ENCODE results near the gene SERF2.
"Not testable (repeated sequence)": the region's sequence is repeated elsewhere in the genome, so short reads cannot be mapped to it uniquely, and the experiment has no call there.

Gene SERF2

DNA sequence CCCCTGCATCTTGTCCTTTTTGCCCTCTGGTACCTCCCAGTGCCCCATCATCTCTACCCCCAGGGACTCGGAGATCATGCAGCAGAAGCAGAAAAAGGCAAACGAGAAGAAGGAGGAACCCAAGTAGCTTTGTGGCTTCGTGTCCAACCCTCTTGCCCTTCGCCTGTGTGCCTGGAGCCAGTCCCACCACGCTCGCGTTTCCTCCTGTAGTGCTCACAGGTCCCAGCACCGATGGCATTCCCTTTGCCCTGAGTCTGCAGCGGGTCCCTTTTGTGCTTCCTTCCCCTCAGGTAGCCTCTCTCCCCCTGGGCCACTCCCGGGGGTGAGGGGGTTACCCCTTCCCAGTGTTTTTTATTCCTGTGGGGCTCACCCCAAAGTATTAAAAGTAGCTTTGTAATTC lies 1.5 kb downstream of the SERF2 start:
- no peak for DNase-seq (ENCODE audit: low spot score)

GRCh38 chr15:43794269-43795037 lies 2.3 kb downstream of the SERF2 start:
- peak; percentile 47 for DNase-seq (ENCODE audit: low spot score)

DNA sequence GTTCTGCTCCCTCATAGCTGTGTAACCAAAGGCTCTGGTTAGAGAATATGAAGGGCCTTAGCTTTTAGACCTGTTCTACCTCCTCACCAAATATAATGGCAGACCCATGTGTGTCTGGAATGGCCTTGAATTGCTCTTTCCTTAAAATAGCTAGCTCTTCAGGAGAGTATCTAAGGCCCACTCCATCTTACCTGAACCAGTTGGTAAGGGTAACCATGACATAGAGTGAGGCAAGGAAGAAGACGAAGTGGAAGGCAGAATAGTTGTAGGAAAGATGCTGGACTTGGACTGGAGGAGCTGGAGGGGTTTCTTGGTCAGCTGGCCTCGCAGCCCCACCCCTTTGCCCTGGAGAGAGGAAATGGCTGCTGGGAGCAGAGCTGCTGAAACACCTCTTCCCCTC lies 3.1 kb downstream of the SERF2 start:
- no peak for DNase-seq (ENCODE audit: low spot score)

DNA sequence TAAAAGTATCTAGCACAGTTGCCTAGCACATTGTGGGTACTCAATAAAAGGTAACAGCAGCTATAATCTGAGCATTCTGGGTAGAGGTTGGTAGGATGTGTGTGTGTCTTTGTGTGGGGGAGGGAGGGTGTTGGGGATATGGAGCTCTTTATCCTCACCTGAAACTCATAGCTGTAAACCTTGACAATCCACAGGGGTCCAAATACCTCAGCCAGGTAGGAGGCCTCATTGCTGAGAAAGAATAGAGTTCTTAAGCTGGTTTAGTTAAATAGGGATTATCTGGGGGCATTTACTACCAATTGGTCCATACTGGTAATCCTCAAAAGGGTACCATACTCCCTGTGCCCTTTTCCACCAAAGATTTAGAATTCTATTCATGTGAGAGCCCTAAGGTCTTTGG lies 3.9 kb downstream of the SERF2 start:
- DNase-seq (ENCODE audit: low spot score): no peak

DNA sequence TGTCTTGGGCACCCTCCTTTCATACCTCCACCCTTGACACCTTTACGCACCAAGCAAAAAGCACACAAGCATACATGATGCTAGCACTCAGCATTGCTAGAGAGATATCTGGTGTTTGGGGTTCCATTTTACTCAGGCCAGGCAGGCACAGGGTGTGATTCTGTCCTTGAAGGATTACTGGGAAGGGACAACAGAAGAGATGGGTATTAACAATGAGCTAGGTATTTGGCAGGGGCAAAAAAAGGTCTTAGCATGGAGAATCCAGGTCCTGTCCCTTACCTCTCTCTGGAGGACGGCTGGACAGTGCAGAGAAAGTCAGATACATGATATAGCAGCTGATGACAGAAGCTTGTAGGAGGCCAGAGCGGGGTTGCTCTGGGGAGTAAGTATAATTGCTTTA lies 4.4 kb downstream of the SERF2 start:
- no peak for DNase-seq (ENCODE audit: low spot score)

- DNase-seq (ENCODE audit: low spot score): no peak
Measured at GRCh38 chr15:43799209-43799944, 7.3 kb downstream of the SERF2 start.

GRCh38 chr15:43799945-43800285 lies 7.8 kb downstream of the SERF2 start, which contains the start of gene SERINC4:
Gene SERINC4 (minus strand): TSS chr15:43800220. CDS start chr15:43799986, 234 bp downstream.
- no peak for DNase-seq (ENCODE audit: low spot score)

DNA sequence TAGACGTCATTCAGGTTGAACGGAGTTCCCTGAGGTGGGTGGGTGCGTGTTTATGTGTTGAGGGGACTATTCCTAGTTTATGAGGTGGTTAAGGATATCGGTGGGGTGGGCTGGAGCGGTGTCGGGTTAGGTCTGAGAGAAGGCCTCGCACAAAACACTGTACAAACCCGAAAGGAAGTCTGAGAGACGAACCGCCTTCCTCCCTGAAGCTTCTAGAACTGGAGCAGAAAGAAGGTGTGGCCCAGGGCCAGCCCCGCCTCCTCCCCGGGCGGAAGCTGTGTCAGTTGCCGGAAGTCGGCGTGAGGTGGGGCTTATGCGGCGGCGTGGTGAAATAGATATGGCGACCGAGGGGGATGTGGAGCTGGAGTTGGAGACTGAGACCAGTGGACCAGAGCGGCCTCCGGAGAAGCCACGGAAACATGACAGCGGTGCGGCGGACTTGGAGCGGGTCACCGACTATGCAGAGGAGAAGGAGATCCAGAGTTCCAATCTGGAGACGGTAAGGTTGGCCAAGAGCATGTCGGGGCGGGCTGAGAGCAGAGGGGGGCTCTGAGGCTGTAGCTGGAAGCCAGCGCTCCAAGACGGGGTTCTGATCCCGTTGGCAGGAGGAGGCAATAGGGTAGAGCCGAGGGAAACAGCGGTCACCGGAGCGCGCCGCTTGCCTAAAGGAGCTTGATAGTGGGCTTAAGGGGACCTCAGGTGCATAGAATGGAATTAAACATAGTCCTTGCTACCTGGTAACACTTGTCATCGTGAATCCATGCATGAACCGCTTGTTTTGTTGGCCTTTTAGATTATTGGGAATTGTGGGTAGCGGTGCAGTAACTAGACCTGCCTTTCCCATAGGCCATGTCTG lies 8.4 kb downstream of the SERF2 start, which contains the start of gene HYPK:
TSS of gene HYPK (plus strand) at position 314 of the 856 bp plus-strand sequence. CDS start at position 338, 24 bp downstream.
- peak; percentile 83 for DNase-seq (ENCODE audit: low spot score)

GRCh38 chr15:43802676-43803075 lies 10.6 kb downstream of the SERF2 start:
- not testable (repeated sequence) for DNase-seq (ENCODE audit: low spot score)

GRCh38 chr15:43808435-43808950 lies 16.4 kb downstream of the SERF2 start:
- DNase-seq (ENCODE audit: low spot score): no peak

GRCh38 chr15:43808960-43809678 lies 17.0 kb downstream of the SERF2 start:
- no peak for DNase-seq (ENCODE audit: low spot score)

DNA sequence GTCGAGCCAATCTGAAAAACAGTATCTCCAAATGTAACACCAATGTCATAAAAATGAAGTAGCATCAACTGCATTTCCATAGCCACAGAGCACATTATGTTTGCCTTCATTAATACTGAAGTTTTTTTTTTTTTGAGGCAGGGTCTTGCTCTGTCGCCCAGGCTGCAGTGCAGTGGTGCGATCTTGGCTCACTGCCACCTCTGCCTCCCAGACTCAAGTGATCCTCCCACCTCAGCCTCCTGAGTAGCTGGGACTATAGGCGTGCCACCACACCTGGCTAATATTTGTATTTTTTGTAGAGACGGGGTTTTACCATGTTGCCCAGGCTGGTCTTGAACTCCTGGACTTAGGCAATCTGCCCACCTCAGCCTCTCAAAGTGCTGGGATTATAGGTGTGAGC lies 22.9 kb downstream of the SERF2 start:
- DNase-seq (ENCODE audit: low spot score): not testable (repeated sequence)

GRCh38 chr15:43821505-43821904 lies 29.4 kb downstream of the SERF2 start:
- no peak for DNase-seq (ENCODE audit: low spot score)

DNA sequence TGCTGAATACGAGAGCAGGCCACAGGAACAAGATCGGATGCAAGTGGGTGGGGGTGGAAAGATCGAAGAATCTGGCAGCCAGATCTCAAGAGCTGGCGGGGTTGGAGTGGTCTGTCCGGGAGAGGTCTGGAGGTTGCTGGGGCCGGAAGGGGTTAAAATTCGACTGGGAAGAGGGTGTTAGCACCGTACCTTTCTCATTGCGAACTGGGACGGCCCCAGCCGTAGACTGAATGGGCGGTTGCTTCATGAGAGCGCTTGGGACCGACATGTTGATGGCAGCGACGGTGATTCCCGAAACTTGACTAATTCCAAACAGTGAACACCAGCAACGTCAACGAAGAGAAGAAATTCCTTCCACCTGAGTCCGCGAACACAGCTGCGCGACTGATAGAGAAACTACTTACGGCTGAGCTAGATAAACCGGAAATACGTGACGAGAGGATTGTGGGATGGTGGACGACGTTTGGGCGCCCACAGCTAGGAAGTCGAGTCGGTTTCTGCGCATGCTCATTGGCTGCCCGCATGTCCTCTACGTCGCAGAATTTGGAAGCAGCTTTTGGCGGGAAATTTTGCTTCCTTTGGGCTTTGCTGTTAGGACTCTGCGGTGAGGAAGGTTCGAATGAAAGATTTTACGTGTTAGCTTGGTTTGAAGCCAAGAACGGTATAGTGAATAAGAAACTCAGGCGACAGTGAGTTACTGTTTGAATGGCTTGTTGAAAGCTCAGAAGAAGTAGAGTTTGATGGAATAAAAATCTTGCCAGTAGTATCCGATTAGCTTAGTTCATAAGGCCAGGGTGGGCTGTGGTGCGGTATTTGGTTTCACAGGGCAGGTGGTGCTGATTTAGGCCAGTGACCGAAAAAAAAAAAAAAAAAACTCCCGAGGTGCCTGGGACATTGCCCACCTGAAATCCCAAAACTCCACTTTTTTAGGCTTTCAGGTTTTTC lies 32.5 kb downstream of the SERF2 start, which contains the start of gene MFAP1:
TSS of gene MFAP1 (minus strand) at position 389 of the 945 bp plus-strand sequence. CDS start at position 268, 121 bp downstream.
- peak; percentile 97 for DNase-seq (ENCODE audit: low spot score)

GRCh38 chr15:43825305-43825704 lies 33.2 kb downstream of the SERF2 start:
- not testable (repeated sequence) for DNase-seq (ENCODE audit: low spot score)

DNA sequence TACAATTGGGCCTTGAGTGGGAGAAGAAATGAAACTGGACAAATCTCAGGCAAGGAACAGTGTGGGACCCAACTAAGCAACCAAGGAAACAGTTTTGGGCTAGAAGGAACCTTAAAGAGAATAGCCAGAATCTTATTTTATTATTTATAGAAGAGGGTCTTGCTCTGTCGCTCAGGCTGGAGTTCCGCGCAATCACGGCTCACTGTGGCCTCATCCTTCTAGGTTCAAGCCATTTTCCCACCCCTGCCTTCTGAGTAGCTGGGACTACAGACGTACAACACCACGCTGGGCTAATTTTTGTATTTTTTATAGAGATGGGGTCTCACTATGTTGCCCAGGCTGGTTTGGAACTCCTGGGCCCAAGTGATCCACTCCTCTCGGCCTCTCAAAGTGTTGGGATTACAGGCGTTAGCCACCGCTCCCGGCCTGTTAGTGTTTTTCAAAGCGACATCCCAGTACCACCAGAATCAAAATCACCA lies 33.9 kb downstream of the SERF2 start:
- no peak for DNase-seq (ENCODE audit: low spot score)

- peak; percentile 84 for DNase-seq (ENCODE audit: low spot score)
Measured at GRCh38 chr15:43826508-43827341, 34.6 kb downstream of the SERF2 start, which contains the start of gene WDR76. Gene WDR76 (plus strand): TSS chr15:43827002. CDS start chr15:43827033, 31 bp downstream.

DNA sequence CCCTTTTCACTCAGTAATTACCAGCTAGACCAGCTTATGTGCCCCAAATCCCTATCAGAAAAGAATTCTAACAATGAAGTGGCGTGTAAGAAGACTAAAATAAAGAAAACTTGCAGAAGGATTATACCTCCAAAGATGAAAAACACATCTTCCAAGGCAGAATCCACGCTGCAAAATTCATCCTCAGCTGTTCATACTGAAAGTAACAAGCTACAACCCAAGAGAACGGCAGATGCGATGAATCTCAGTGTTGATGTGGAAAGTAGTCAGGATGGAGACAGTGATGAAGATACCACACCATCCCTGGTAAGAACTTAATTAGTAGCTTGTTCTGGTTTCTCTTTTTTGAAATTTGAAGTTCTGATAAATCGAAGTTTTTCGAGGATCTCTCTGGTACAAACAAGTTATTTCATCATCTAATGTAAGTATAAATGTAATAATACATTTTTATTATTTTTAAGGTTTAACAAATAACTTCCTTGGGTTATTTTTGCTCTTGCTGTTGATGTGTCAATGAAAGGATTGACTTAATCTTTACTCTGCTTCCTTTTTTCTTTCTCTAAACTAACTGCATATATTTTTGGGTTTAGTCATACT lies 36.0 kb downstream of the SERF2 start:
- peak; percentile 10 for DNase-seq (ENCODE audit: low spot score)

Measured in AG08396 (cell line).